Ishikawa (cell line): ENCODE results near the gene ASH1L.

Experiments
- EP300 ChIP-seq: IDR thresholded peaks from 2 replicates; pipeline ENCODE4 v1.6.1; 2012; ENCODE audit warnings: borderline replicate concordance
- RAD21 ChIP-seq: IDR thresholded peaks from 2 replicates; pipeline ENCODE4 v1.6.1; 2012; ENCODE audit warnings: low read depth
- TAF1 ChIP-seq: IDR thresholded peaks from 2 replicates; pipeline ENCODE4 v1.6.1; 2012; ENCODE audit warnings: low read depth, mild to moderate bottlenecking
- TF ChIP-seq, protein P1 (sequence below): IDR thresholded peaks from 2 replicates; pipeline ENCODE4 v1.6.1; 2012; ENCODE audit warnings: low read depth, mild to moderate bottlenecking

DNA sequence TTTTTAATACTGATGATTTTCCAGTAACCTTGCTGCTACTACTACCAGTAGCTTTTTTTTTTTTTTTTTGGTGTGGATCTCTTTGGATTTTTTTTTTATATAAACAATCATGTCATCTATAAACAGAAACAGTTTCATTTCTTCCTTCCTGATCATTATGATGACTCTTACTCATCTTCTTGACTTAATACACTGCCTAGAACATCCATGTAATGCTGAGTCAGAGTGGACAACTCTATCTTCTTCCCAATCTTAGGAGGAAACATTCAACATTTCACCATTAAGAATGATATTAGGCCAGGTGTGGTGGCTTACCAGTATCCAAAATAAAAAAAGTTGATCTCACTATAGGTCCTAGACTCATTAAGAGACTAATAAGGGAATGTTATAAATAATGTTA is 172.8 kb downstream of the ASH1L start:
- TF ChIP-seq, protein P1, sequence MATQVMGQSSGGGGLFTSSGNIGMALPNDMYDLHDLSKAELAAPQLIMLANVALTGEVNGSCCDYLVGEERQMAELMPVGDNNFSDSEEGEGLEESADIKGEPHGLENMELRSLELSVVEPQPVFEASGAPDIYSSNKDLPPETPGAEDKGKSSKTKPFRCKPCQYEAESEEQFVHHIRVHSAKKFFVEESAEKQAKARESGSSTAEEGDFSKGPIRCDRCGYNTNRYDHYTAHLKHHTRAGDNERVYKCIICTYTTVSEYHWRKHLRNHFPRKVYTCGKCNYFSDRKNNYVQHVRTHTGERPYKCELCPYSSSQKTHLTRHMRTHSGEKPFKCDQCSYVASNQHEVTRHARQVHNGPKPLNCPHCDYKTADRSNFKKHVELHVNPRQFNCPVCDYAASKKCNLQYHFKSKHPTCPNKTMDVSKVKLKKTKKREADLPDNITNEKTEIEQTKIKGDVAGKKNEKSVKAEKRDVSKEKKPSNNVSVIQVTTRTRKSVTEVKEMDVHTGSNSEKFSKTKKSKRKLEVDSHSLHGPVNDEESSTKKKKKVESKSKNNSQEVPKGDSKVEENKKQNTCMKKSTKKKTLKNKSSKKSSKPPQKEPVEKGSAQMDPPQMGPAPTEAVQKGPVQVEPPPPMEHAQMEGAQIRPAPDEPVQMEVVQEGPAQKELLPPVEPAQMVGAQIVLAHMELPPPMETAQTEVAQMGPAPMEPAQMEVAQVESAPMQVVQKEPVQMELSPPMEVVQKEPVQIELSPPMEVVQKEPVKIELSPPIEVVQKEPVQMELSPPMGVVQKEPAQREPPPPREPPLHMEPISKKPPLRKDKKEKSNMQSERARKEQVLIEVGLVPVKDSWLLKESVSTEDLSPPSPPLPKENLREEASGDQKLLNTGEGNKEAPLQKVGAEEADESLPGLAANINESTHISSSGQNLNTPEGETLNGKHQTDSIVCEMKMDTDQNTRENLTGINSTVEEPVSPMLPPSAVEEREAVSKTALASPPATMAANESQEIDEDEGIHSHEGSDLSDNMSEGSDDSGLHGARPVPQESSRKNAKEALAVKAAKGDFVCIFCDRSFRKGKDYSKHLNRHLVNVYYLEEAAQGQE = no peak
- TF ChIP-seq RAD21 (no peak), TAF1 (no peak), EP300 (no peak)
